ENCODE results near the gene LMBR1.
"Not testable (repeated sequence)": the region's sequence is repeated elsewhere in the genome, so short reads cannot be mapped to it uniquely, and the experiment has no call there.

LMBR1 gene

DNA sequence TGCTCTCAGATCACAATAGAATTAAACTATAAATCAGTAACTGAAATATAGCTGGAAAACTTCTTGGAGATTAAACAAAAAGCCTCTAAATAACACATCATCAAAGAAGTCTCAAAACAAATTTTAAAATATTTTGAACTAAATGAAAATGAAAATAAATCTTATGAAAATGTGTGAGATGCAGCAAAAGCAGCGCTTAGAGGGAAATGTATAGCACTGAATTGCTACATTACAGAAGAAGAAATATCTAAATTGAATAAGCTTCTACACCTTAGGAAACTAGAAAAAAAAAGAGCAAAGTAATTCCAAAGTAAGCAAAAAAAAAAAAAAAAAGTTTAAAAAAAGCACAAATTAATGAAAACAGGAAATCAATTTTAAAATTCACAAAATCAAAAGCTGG lies 35.2 kb downstream of the LMBR1 start:
- Histone ChIP-seq H3K4me3 (ENCODE audit: low read length) (no peak overlapping the region), H2AFZ (ENCODE audit: low read depth, low read length) (no peak overlapping the region), H3K36me3 (ENCODE audit: insufficient read depth, low read length) (peaks cover 3% of the 10 kb centered on the region), H3K27me3 (ENCODE audit: insufficient read depth, low read length) (no peaks in the 10 kb centered on the region), H3K9me3 (ENCODE audit: low read length) (peaks cover 32% of the 10 kb centered on the region), H3K4me1 (ENCODE audit: insufficient read depth, low read length) (no peaks in the 10 kb centered on the region)

DNA sequence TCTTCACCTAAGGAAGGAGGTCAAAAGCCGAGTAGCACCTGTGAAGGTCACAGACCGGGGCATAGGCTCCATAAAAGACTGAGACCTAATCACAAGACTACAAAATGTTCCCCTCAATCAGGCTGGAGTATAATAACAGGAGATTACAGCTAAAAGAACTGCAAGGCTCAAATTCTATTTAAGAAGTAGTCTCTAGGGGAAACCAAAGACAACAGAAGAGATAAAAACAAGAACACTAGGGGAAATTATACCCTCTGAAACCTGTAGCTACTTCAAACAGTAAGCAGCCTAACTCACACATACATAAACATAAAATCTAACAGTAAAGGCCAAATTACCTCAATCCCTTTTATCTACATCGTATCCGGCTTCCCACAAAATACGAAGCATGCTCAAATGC lies 38.3 kb downstream of the LMBR1 start:
- Histone ChIP-seq H3K27me3 (ENCODE audit: insufficient read depth, low read length) (no peaks in the 10 kb centered on the region), H3K4me3 (ENCODE audit: low read length) (no peak overlapping the region), H2AFZ (ENCODE audit: low read depth, low read length) (no peak overlapping the region), H3K36me3 (ENCODE audit: insufficient read depth, low read length) (no peaks in the 10 kb centered on the region), H3K4me1 (ENCODE audit: insufficient read depth, low read length) (no peaks in the 10 kb centered on the region), H3K9me3 (ENCODE audit: low read length) (peaks cover 10% of the 10 kb centered on the region)

DNA sequence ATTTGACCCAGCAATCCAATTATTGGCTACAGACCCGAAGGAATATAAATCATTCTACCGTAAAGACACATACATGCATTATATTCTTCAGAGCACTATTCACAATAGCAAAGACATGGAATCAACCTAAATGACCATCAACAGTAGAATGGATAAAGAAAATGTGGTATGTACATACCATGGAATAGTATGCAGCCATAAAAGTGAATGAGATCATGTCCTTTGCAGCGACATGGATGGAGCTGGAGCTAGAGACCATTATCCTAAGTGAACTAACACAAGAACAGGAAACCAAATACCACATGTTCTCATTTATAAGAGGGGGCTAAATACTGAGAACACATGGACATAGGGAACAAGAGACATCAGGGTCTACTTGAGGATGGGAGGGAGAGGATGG lies 44.0 kb downstream of the LMBR1 start:
- Histone ChIP-seq H3K9me3 (ENCODE audit: low read length) (peaks cover 3% of the 10 kb centered on the region), H3K36me3 (ENCODE audit: insufficient read depth, low read length) (no peaks in the 10 kb centered on the region), H3K4me1 (ENCODE audit: insufficient read depth, low read length) (no peaks in the 10 kb centered on the region), H3K4me3 (ENCODE audit: low read length) (no peak overlapping the region), H2AFZ (ENCODE audit: low read depth, low read length) (no peak overlapping the region), H3K27me3 (ENCODE audit: insufficient read depth, low read length) (no peaks in the 10 kb centered on the region)

DNA sequence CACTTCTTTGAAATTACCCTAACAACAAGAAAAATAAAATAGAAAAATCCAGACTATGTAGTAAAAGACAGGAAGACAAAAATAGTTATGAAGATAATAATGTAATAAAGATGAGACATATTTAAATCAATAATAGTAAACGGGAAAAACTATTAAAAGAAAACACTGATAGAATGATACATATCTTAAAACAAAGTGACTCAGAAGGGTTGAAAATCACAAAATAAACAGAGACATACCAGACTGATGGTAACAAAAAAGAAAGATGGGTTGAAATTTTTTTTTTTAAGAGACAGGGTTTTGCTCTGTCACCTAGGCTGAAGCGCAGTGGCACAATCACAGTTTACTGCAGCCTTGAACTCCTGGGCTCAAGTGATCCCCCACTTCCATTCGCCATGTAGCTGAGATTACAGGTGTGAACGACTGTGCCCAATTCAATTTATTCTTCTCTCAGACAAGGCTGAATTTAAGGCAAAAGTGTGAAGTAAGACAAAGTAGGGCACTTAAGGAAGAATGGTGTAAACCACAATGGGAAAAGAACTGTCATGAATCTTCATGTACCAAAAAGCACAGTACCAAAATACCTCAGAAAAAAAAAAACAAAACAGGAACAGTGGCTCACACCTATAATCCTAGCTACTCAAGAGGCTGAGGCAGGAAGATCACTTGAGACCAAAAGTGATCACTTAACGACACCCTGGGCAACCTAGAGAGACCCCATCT lies 47.4 kb downstream of the LMBR1 start:
- no peaks in the 10 kb centered on the region for H3K36me3 ChIP-seq (ENCODE audit: insufficient read depth, low read length)
- no peak overlapping the region for H2AFZ ChIP-seq (ENCODE audit: low read depth, low read length)
- H3K9me3 ChIP-seq (ENCODE audit: low read length) = no peaks in the 10 kb centered on the region
- no peaks in the 10 kb centered on the region for H3K27me3 ChIP-seq (ENCODE audit: insufficient read depth, low read length)
- H3K4me3 ChIP-seq (ENCODE audit: low read length) = no peak overlapping the region
- H3K4me1 ChIP-seq (ENCODE audit: insufficient read depth, low read length) = no peaks in the 10 kb centered on the region

DNA sequence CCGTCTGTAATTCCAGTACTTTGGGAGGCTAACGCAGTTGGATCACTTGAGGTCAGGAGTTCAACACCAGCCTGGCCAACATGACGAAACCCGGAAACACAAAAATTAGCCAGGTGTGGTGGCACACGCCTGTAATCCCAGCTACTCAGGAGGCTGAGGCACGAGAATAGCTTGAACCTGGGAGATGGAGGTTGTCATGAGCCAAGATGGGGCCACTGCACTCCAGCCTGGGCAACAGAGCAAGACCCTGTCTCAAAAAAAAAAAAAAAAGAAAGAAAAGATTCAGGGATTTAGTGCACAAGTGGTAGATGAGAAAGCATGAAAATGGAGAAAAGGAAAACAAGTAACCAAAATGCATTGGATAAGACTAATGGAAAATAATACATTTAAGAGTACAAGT lies 49.4 kb downstream of the LMBR1 start:
- H3K9me3 ChIP-seq (ENCODE audit: low read length); H3K4me3 ChIP-seq (ENCODE audit: low read length); H3K4me1 ChIP-seq (ENCODE audit: insufficient read depth, low read length); H2AFZ ChIP-seq (ENCODE audit: low read depth, low read length); H3K36me3 ChIP-seq (ENCODE audit: insufficient read depth, low read length); H3K27me3 ChIP-seq (ENCODE audit: insufficient read depth, low read length): not testable (repeated sequence)

DNA sequence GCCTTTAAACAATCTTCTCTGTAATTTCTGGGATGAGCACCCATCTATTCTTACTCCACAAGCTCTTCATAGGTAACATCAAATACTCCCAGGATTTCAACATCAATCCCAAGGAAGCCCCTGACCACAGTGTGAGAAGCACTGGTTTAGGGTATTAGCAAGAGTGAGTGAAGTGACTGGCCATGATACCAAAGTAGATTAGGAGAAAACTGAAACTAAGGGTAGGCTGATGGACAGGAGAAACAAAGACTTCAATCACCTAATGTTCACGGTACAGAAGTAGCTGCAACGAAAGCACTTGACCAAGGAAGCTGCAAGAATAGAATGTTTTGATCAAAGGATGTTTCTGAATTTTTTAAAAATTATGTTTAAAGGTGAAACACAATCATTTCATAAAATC lies 49.8 kb downstream of the LMBR1 start:
- no peak overlapping the region for H3K4me3 ChIP-seq (ENCODE audit: low read length)
- H3K9me3 ChIP-seq (ENCODE audit: low read length) = no peaks in the 10 kb centered on the region
- no peaks in the 10 kb centered on the region for H3K4me1 ChIP-seq (ENCODE audit: insufficient read depth, low read length)
- no peaks in the 10 kb centered on the region for H3K36me3 ChIP-seq (ENCODE audit: insufficient read depth, low read length)
- no peak overlapping the region for H2AFZ ChIP-seq (ENCODE audit: low read depth, low read length)
- no peaks in the 10 kb centered on the region for H3K27me3 ChIP-seq (ENCODE audit: insufficient read depth, low read length)

DNA sequence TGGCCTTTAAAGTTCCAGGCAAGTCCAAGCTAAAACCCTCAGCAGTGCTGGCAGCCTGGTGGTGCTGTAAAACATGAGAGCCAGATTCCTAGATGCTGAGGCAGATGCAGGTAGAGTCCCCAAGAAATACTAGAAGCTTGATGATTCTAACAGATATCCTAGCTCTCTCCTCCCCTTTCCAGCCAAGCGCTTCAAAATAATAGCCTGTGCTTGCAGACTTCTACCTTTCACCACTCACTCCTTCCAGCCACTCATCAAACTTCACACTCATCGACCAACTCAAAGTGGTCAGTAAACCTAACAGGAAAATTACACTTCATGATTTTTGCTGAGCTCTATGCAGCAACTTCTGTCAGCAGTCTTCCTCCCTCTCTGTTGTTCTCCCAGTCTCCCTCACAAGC lies 50.2 kb downstream of the LMBR1 start:
- no peak overlapping the region for H3K4me3 ChIP-seq (ENCODE audit: low read length)
- H3K4me1 ChIP-seq (ENCODE audit: insufficient read depth, low read length) = no peaks in the 10 kb centered on the region
- H3K27me3 ChIP-seq (ENCODE audit: insufficient read depth, low read length) = no peaks in the 10 kb centered on the region
- H2AFZ ChIP-seq (ENCODE audit: low read depth, low read length) = no peak overlapping the region
- H3K36me3 ChIP-seq (ENCODE audit: insufficient read depth, low read length) = no peaks in the 10 kb centered on the region
- H3K9me3 ChIP-seq (ENCODE audit: low read length) = no peaks in the 10 kb centered on the region

DNA sequence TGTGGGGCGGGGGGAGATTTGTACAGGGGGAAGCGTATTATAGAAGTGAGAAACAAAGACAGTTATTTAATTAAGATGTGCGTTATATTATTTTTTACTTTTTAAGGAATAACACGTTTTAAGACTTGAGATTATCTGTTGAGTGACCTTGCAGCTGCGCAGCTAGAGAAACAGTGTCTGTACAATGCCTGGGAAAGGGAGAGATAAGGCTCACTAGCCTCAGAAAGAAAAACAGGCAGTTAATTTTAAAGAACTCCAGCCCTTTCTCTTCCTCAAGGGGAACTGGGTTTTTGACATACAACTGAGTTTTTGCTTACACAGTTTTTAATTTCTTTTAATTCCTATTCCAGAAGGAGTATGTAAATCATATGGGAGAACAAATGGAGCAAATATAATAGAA lies 50.7 kb downstream of the LMBR1 start:
- no peaks in the 10 kb centered on the region for H3K27me3 ChIP-seq (ENCODE audit: insufficient read depth, low read length)
- H3K4me1 ChIP-seq (ENCODE audit: insufficient read depth, low read length) = no peaks in the 10 kb centered on the region
- H3K4me3 ChIP-seq (ENCODE audit: low read length) = no peak overlapping the region
- H3K36me3 ChIP-seq (ENCODE audit: insufficient read depth, low read length) = no peaks in the 10 kb centered on the region
- H3K9me3 ChIP-seq (ENCODE audit: low read length) = no peaks in the 10 kb centered on the region
- H2AFZ ChIP-seq (ENCODE audit: low read depth, low read length) = no peak overlapping the region

DNA sequence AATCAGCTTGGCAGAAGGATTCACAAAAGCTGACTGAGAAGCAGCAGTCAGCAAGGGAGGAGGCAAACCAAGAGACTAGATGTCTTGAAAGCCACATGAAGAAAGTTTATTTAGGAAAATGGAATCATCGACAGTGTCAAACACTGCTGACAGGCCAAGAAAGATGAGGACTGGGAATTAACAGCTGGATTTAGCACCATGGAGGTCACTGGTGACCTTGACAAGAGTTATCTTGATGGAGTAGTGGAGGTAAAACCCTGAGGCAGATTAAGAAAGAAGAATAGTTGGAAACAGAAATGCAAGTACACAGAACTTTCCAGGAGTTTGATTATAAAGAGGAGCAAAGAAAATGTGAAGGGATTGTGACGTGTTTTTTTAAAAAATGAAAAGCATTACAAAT lies 51.5 kb downstream of the LMBR1 start:
- Histone ChIP-seq H3K27me3 (ENCODE audit: insufficient read depth, low read length) (no peaks in the 10 kb centered on the region), H3K4me1 (ENCODE audit: insufficient read depth, low read length) (no peaks in the 10 kb centered on the region), H3K36me3 (ENCODE audit: insufficient read depth, low read length) (no peaks in the 10 kb centered on the region), H2AFZ (ENCODE audit: low read depth, low read length) (no peak overlapping the region), H3K9me3 (ENCODE audit: low read length) (no peaks in the 10 kb centered on the region), H3K4me3 (ENCODE audit: low read length) (no peak overlapping the region)

DNA sequence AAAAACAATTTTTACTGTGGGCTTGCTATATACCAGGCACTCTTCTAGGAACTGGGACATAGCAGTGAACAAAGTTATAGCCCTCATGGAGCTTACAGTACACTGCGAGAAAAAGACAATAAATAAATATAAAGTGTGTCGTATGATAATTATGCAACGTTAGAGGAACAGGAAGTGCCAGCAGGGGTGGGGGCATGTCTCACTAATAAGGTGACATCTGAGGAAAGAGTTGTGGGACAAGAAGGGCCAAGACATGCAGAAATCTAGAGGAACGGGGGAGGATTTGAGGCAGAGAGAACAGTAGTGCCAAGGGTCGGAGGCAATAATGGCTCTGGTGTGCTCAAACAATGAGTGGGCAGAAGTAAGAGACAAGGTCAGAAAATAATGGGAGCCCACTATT lies 52.8 kb downstream of the LMBR1 start:
- peaks cover 2% of the 10 kb centered on the region for H3K36me3 ChIP-seq (ENCODE audit: insufficient read depth, low read length)
- no peak overlapping the region for H2AFZ ChIP-seq (ENCODE audit: low read depth, low read length)
- no peaks in the 10 kb centered on the region for H3K27me3 ChIP-seq (ENCODE audit: insufficient read depth, low read length)
- no peaks in the 10 kb centered on the region for H3K9me3 ChIP-seq (ENCODE audit: low read length)
- no peaks in the 10 kb centered on the region for H3K4me1 ChIP-seq (ENCODE audit: insufficient read depth, low read length)
- H3K4me3 ChIP-seq (ENCODE audit: low read length) = no peak overlapping the region

DNA sequence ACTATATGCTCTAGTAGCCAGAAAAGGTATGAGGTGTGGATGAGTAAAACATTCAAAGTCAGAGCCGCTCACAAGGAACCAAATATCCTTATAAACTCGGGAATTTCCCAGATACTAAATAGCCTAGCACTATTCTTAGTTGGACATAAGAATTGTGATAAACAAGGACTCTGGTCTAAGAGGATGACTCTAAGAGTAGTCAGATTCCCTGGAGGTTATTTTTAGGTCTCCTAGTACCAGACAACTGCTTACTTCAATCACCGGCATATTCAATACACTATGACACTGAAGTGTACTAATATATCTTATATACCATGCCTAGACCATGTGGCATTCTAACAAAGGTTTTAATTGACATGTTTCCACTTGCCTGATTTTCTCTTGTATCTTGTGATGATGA lies 56.5 kb downstream of the LMBR1 start:
- Histone ChIP-seq H3K27me3 (ENCODE audit: insufficient read depth, low read length) (no peaks in the 10 kb centered on the region), H2AFZ (ENCODE audit: low read depth, low read length) (no peak overlapping the region), H3K4me1 (ENCODE audit: insufficient read depth, low read length) (no peaks in the 10 kb centered on the region), H3K4me3 (ENCODE audit: low read length) (no peak overlapping the region), H3K36me3 (ENCODE audit: insufficient read depth, low read length) (peaks cover 6% of the 10 kb centered on the region), H3K9me3 (ENCODE audit: low read length) (no peaks in the 10 kb centered on the region)

DNA sequence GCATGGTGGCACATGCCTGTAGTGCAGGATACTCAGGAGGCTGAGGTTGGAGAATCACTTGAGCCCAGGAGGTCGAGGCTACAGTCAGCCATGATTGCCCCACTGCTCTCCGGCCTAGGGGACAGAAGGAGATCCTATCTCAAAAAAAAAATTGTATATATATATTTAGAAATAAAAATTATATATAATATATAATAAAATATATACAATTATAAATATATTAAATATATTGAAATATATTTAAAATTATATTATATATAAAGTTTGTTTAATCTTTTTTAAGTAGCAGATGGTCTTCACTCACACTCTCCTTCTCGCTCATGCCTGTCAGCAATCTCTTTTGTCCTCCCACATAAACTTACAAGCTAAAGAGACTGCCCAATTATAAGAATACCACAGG lies 58.5 kb downstream of the LMBR1 start:
- Histone ChIP-seq H3K36me3 (ENCODE audit: insufficient read depth, low read length) (peaks cover 6% of the 10 kb centered on the region), H2AFZ (ENCODE audit: low read depth, low read length) (no peak overlapping the region), H3K9me3 (ENCODE audit: low read length) (no peaks in the 10 kb centered on the region), H3K4me3 (ENCODE audit: low read length) (no peak overlapping the region), H3K27me3 (ENCODE audit: insufficient read depth, low read length) (no peaks in the 10 kb centered on the region), H3K4me1 (ENCODE audit: insufficient read depth, low read length) (no peaks in the 10 kb centered on the region)

DNA sequence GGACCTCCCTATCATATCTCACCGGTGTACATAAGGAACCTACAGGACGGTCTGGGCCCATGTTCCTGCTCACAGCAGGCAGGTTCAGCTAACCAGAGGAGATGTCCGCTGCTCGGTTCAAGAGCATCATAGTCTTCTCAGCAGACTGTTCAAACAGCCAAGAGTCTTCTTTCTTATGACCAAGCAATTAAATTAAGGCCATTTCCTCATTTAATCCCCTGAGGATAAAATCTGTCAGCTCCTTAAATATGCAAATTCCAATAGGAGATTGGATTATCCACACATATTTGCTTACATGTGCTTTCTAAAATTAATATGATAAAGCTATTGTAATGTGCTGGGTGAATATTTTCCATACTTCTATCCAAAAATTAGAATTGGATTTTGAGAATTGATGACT lies 59.7 kb downstream of the LMBR1 start:
- H3K27me3 ChIP-seq (ENCODE audit: insufficient read depth, low read length) = no peaks in the 10 kb centered on the region
- peaks cover 6% of the 10 kb centered on the region for H3K36me3 ChIP-seq (ENCODE audit: insufficient read depth, low read length)
- H3K4me1 ChIP-seq (ENCODE audit: insufficient read depth, low read length) = no peaks in the 10 kb centered on the region
- H3K9me3 ChIP-seq (ENCODE audit: low read length) = no peaks in the 10 kb centered on the region
- H2AFZ ChIP-seq (ENCODE audit: low read depth, low read length) = no peak overlapping the region
- no peak overlapping the region for H3K4me3 ChIP-seq (ENCODE audit: low read length)

DNA sequence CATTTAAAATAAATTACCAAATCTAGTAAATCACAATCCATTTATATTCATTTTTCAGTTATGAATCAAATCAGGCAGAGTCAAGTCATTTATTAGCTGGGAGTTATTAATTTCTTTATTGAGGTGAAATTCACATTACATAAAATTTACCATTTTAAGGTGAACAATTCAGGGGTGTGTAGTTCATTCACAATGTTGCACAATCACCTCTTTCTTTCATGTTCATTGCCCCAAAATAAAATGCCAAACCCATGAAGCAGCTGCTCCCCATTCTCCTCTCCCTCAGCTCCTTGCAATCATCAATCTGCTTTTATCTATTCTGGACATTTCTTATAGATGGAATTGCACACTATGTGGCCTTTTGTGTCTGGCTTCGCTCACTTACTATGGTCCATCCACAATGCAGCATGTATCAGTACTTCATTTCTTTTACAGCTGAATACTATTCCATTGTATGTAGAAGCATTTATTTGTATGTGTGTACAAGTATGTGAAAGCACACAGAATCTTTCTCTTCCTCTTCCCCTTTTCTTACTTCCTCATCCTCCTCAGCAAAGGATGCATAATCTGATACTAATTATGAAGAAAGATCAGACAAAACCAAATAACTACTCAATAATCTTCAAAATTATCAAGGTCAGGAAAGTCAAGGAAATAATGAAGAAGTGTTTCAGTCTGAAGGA lies 60.6 kb downstream of the LMBR1 start:
- peaks cover 6% of the 10 kb centered on the region for H3K36me3 ChIP-seq (ENCODE audit: insufficient read depth, low read length)
- no peaks in the 10 kb centered on the region for H3K9me3 ChIP-seq (ENCODE audit: low read length)
- no peaks in the 10 kb centered on the region for H3K27me3 ChIP-seq (ENCODE audit: insufficient read depth, low read length)
- no peak overlapping the region for H2AFZ ChIP-seq (ENCODE audit: low read depth, low read length)
- H3K4me1 ChIP-seq (ENCODE audit: insufficient read depth, low read length) = no peaks in the 10 kb centered on the region
- H3K4me3 ChIP-seq (ENCODE audit: low read length) = no peak overlapping the region
